ENCODE measurements around the gene HPCAL1.
"Not testable (repeated sequence)": the region's sequence is repeated elsewhere in the genome, so short reads cannot be mapped to it uniquely, and the experiment has no call there.

The HPCAL1 gene

DNA sequence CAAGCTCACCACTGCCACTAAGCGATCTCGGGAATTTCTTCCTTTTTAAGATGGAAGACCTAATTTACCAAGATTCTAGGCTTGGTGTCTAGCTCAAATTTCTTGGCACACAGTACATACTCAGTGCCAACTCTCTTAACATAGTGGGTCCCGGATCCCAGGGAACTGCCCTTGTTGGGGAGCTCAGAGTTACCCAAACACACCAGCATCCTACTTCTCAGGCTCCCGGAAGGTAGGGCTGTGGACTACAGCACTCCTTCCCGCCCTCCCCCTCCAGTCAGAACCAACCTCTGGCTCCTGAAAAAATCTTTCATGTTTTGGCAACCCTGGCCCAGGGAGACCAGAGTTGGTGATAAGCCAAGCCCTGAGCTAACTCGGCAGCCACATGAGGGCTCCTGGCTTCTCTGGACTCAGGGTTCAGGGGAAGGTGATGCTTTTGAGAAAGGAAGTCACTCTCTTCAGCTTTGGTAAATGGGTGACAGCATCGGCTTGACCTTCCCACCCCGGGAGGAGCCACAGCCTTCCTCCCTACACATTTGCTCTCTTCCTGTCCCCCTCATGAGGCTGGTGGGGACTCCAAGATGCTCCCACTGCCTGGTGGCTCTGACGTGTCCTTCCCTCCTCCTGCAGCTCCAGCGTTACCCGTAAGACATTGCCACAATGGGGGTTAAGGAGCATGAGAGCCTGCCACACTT, 136.6 kb downstream of the HPCAL1 start:
- TF ChIP-seq, protein P1, sequence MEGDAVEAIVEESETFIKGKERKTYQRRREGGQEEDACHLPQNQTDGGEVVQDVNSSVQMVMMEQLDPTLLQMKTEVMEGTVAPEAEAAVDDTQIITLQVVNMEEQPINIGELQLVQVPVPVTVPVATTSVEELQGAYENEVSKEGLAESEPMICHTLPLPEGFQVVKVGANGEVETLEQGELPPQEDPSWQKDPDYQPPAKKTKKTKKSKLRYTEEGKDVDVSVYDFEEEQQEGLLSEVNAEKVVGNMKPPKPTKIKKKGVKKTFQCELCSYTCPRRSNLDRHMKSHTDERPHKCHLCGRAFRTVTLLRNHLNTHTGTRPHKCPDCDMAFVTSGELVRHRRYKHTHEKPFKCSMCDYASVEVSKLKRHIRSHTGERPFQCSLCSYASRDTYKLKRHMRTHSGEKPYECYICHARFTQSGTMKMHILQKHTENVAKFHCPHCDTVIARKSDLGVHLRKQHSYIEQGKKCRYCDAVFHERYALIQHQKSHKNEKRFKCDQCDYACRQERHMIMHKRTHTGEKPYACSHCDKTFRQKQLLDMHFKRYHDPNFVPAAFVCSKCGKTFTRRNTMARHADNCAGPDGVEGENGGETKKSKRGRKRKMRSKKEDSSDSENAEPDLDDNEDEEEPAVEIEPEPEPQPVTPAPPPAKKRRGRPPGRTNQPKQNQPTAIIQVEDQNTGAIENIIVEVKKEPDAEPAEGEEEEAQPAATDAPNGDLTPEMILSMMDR (IDR thresholded peaks at IDR 0.05; ENCODE audit: control insufficient read depth, insufficient read depth, low read depth, low read length, missing control alignments), result no peak
- H3K4me3 ChIP-seq (ENCODE audit: control insufficient read depth, low read depth, low read length), result no peak overlapping the region
- no peak for DNase-seq (ENCODE audit: low read depth)

GRCh38 chr2:10439971-10440370, 137.3 kb downstream of the HPCAL1 start:
- H3K4me3 ChIP-seq (ENCODE audit: control insufficient read depth, low read depth, low read length), result no peak overlapping the region
- TF ChIP-seq, protein P1 (IDR thresholded peaks at IDR 0.05; ENCODE audit: control insufficient read depth, insufficient read depth, low read depth, low read length, missing control alignments), result no peak
- no peak for DNase-seq (ENCODE audit: low read depth)

GRCh38 chr2:10440736-10441135, 138.0 kb downstream of the HPCAL1 start:
- no peak overlapping the region for H3K4me3 ChIP-seq (ENCODE audit: control insufficient read depth, low read depth, low read length)
- DNase-seq (ENCODE audit: low read depth), result no peak
- TF ChIP-seq, protein P1 (IDR thresholded peaks at IDR 0.05; ENCODE audit: control insufficient read depth, insufficient read depth, low read depth, low read length, missing control alignments), result no peak

GRCh38 chr2:10441948-10442347, 139.2 kb downstream of the HPCAL1 start:
- H3K4me3 ChIP-seq (ENCODE audit: control insufficient read depth, low read depth, low read length), result no peak overlapping the region
- DNase-seq (ENCODE audit: low read depth), result no peak

DNA sequence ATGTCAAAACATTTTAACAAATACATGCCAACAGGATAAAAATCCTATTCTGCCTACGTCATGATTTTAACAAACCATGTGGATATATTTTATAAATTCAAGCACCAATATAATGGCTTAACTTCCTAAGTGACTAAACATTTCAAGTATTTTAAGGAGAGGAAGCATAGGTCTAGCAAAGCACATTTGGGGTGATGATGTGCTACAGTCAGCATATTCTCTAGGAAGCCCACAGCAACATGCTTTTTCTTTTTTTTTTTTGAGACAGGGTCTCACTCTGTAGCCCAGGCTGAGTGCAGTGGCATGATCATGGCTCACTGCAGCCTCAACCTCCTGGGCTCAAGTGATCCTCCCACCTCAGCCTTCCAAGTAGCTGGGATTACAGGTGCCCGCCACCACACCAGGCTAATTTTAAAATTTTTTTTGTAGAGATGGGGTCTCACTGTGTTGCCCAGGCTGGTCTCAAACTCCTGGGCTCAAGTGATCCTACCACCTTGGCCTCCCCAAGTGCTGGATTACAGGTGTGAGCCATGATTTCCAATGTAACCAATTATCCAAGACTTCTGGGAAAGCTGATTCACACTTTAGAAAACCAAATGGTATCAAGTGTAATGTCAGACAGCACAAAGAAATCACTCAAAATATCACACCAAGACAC, 139.9 kb downstream of the HPCAL1 start:
- not testable (repeated sequence) for H3K4me3 ChIP-seq (ENCODE audit: control insufficient read depth, low read depth, low read length); DNase-seq (ENCODE audit: low read depth)

More at GRCh38 chr2:10441948-10442347, 139.2 kb downstream of the HPCAL1 start:
- TF ChIP-seq, protein P1 (IDR thresholded peaks at IDR 0.05; ENCODE audit: control insufficient read depth, insufficient read depth, low read depth, low read length, missing control alignments), result no peak

DNA sequence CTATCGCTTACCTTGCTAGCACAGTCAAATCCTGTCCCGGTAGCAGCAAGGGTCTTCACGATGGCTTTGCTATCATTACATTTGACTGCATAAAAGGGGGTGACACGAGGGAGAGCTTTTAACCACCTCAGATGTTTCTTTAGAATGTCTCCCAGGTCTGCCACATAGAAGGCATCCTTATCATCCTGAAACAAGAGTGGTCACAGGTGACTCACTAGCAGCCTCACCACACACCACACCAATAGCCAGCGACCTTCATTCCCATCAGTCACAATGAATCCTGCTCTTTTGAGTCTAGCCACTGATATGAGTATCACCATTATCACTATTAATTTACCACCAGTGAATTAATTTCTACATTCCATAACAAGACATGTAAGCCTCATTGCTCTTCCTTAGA, 141.8 kb downstream of the HPCAL1 start:
- no peak for DNase-seq (ENCODE audit: low read depth)
- H3K4me3 ChIP-seq (ENCODE audit: control insufficient read depth, low read depth, low read length), result no peak overlapping the region
- TF ChIP-seq, protein P1 (IDR thresholded peaks at IDR 0.05; ENCODE audit: control insufficient read depth, insufficient read depth, low read depth, low read length, missing control alignments), result no peak

- H3K4me3 ChIP-seq (ENCODE audit: control insufficient read depth, low read depth, low read length), result peak overlapping the region; percentile 19
- DNase-seq (ENCODE audit: low read depth), result no peak
- TF ChIP-seq, protein P1 (IDR thresholded peaks at IDR 0.05; ENCODE audit: control insufficient read depth, insufficient read depth, low read depth, low read length, missing control alignments), result no peak
Observed at GRCh38 chr2:10446631-10447030, 143.9 kb downstream of the HPCAL1 start.
